RWPE2 (cell line): ENCODE results near the gene COP1.
"Not testable (repeated sequence)": the region's sequence is repeated elsewhere in the genome, so short reads cannot be mapped to it uniquely, and the experiment has no call there.

Source experiments
- ATAC-seq: fragments of 200-7000 bp; cut with Tn5 transposase; 3 replicates; pipeline ENCODE4 v1.9.1; 2021; ENCODE audit warnings: low read depth
- DNase-seq: peaks from one replicate; pipeline ENCODE4 v3.0.0-alpha.2; 2020; ENCODE audit warnings: low spot score
- H3K27ac ChIP-seq: fragments of 450-650 bp; 2 replicates; pipeline ENCODE4 v1.5.1; 2017; ENCODE audit warnings: mild to moderate bottlenecking; ENCODE audit not compliant: poor library complexity, severe bottlenecking
- H3K27me3 ChIP-seq: fragments of 250-450 bp; sonication (Bioruptor Pico); 2 replicates; pipeline ENCODE4 v1.5.1; 2021; ENCODE audit warnings: mild to moderate bottlenecking, moderate library complexity; ENCODE audit not compliant: insufficient read depth, poor library complexity, severe bottlenecking
- H3K36me3 ChIP-seq: fragments of 250-450 bp; sonication (Bioruptor Pico); 2 replicates; pipeline ENCODE4 v1.5.1; 2020; ENCODE audit warnings: low read depth, mild to moderate bottlenecking, moderate library complexity
- H3K4me1 ChIP-seq: fragments of 250-450 bp; sonication (Bioruptor Pico); 2 replicates; pipeline ENCODE4 v1.5.1; 2021; ENCODE audit warnings: mild to moderate bottlenecking, moderate library complexity; ENCODE audit not compliant: insufficient read depth, poor library complexity, severe bottlenecking
- H3K4me3 ChIP-seq: fragments of 250-450 bp; sonication (Bioruptor Pico); 2 replicates; pipeline ENCODE4 v1.5.1; 2021; ENCODE audit warnings: mild to moderate bottlenecking, moderate library complexity; ENCODE audit not compliant: severe bottlenecking
- H3K9me3 ChIP-seq: fragments of 250-450 bp; sonication (Bioruptor Pico); 2 replicates; pipeline ENCODE4 v1.5.1; 2021; ENCODE audit warnings: mild to moderate bottlenecking, moderate library complexity; ENCODE audit not compliant: severe bottlenecking
- TF ChIP-seq, protein P1 (sequence below): fragments of 450-650 bp; IDR thresholded peaks from one replicate; pipeline ENCODE4 v1.5.1; 2017; ENCODE audit warnings: mild to moderate bottlenecking, moderate library complexity; ENCODE audit not compliant: poor library complexity, severe bottlenecking

Gene COP1

DNA sequence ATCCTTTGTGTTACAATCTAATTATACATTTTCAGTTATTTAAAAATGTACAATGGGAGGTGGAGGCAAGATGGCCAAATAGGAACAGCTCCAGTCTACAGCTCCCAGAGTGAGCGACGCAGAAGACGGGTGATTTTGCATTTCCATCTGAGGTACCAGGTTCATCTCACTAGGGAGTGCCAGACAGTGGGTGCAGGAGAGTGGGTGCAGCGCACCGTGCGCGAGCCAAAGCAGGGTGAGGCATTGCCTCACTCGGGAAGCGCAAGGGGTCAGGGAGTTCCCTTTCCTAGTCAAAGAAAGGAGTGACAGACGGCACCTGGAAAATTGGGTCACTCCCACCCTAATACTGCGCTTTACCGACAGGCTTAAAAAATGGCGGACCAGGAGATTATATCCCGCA is 214.9 kb downstream of the COP1 start:
- H3K36me3 ChIP-seq, result peaks cover 22% of the 10 kb centered on the region
- not testable (repeated sequence) for H3K27ac ChIP-seq, ATAC-seq, DNase-seq, H3K9me3 ChIP-seq, H3K27me3 ChIP-seq, H3K4me3 ChIP-seq, H3K4me1 ChIP-seq

DNA sequence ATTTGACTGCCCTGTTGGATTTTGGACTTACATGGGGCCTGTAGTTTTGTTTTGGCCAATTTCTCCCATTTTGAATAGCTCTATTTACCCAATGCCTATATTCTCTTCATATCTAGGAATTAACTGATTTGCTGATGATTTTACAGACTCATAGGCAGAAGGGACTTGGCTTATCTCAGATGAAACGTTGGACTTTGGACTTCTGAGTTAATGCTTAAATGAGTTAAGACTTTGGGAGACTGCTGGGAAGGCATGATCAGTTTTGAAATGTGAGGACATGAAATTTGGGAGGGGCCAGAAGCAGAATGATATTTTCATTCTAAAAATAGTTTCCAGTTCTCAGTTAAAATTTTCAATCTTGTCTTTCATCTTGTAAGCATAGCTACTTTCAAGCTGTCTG is 222.3 kb downstream of the COP1 start:
- Histone ChIP-seq H3K27me3 (no peaks in the 10 kb centered on the region), H3K4me3 (no peak overlapping the region), H3K9me3 (peaks cover 3% of the 10 kb centered on the region), H3K36me3 (peaks cover 76% of the 10 kb centered on the region), H3K4me1 (peaks cover 3% of the 10 kb centered on the region), H3K27ac (no peak overlapping the region)
- TF ChIP-seq, protein P1, sequence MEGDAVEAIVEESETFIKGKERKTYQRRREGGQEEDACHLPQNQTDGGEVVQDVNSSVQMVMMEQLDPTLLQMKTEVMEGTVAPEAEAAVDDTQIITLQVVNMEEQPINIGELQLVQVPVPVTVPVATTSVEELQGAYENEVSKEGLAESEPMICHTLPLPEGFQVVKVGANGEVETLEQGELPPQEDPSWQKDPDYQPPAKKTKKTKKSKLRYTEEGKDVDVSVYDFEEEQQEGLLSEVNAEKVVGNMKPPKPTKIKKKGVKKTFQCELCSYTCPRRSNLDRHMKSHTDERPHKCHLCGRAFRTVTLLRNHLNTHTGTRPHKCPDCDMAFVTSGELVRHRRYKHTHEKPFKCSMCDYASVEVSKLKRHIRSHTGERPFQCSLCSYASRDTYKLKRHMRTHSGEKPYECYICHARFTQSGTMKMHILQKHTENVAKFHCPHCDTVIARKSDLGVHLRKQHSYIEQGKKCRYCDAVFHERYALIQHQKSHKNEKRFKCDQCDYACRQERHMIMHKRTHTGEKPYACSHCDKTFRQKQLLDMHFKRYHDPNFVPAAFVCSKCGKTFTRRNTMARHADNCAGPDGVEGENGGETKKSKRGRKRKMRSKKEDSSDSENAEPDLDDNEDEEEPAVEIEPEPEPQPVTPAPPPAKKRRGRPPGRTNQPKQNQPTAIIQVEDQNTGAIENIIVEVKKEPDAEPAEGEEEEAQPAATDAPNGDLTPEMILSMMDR, result no peak
- DNase-seq (no peak), ATAC-seq (no peak)

DNA sequence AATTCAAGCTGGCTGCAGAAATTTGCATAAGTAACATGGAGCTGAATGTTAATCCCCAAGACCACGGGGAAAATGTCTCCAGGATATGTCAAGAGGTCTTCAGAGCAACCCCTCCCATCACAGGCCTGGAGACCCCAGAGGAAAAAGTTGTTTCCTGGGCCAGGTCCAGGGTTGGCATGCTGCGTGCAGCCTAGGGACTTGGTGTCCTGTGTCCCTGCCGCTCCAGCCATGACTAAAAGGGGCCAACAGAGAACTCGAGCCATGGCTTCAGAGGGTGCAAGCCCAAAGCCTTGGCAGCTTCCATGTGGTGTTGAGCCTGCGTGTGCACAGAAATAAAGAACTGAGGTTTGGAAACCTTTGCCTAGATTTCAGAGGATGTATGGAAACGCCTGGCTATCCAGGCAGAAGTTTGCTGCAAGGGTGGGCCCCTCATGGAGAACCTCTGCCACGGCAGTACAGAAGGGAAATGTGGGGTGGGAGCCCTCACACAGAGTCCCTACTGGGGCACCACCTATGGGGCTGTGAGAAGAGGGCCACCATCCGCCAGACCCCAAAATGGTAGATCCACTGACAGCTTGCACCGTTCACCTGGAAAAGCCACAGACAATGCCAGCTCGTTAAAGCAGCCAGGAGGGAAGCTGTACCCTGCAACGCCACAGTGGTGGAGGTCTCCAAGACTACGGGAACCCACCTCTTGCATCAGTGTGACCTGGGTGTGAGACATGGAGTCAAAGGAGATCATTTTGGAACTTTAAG is 222.9 kb downstream of the COP1 start:
- Histone ChIP-seq H3K4me1 (peaks cover 3% of the 10 kb centered on the region), H3K36me3 (peaks cover 73% of the 10 kb centered on the region), H3K27ac (no peak overlapping the region), H3K9me3 (peaks cover 3% of the 10 kb centered on the region), H3K27me3 (no peaks in the 10 kb centered on the region), H3K4me3 (no peak overlapping the region)
- TF ChIP-seq, protein P1, result no peak
- ATAC-seq, result no peak
- no peak for DNase-seq

GRCh38 chr1:175983363-175983762 is 223.7 kb downstream of the COP1 start:
- not testable (repeated sequence) for H3K4me3 ChIP-seq, ATAC-seq, H3K27ac ChIP-seq, H3K9me3 ChIP-seq, DNase-seq, H3K27me3 ChIP-seq, H3K4me1 ChIP-seq
- peaks cover 66% of the 10 kb centered on the region for H3K36me3 ChIP-seq

DNA sequence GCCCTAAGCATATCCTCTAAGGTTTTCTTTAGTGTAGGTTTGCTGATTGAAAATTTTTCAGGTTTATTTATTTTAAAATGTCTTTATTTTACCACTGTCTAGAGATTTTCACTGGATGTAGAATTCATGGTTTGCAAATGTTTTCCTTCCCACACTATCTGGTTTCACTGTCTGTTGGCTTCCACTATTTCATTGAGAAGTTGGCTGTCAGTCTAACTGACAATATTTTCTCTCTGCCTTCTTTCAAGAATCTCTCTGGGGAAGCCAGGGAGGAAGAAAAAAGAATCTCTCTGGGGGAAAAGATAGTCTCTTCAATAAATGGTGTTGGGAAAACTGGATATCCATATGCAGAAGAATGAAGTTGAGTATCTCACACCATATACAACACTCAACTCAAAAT is 226.0 kb downstream of the COP1 start:
- TF ChIP-seq, protein P1, result no peak
- Histone ChIP-seq H3K36me3 (peaks cover 43% of the 10 kb centered on the region), H3K4me3 (no peak overlapping the region), H3K27ac (no peak overlapping the region), H3K4me1 (no peaks in the 10 kb centered on the region), H3K9me3 (peaks cover 3% of the 10 kb centered on the region), H3K27me3 (no peaks in the 10 kb centered on the region)
- DNase-seq (no peak), ATAC-seq (no peak)

DNA sequence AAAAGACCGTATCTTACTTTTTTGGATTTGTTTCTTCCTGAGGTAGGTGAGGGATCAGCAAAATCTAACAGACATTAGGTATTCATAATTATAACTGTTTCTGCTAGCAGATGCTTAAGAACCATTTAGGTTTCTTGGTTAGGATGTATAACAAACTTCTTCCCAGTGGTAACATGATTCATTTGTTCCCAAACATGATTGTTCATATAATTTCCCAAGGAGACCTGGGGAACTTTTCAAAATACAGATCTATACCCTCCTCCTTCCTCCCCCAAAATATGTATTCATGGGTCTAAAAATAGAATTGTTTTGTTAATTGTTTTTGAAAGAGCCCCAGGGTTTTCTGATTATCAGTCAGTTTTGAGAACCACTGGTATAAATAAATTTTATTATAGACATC is 228.2 kb downstream of the COP1 start:
- DNase-seq (no peak), ATAC-seq (no peak)
- no peak overlapping the region for H3K27ac ChIP-seq
- no peaks in the 10 kb centered on the region for H3K4me1 ChIP-seq
- no peak overlapping the region for H3K4me3 ChIP-seq
- H3K36me3 ChIP-seq, result peaks cover 21% of the 10 kb centered on the region
- H3K9me3 ChIP-seq, result peaks cover 3% of the 10 kb centered on the region
- H3K27me3 ChIP-seq, result no peaks in the 10 kb centered on the region
- TF ChIP-seq, protein P1, result no peak
